Hepatic stellate cell (primary cell): ENCODE results near the gene AMH.
"Not testable (repeated sequence)": the region's sequence is repeated elsewhere in the genome, so short reads cannot be mapped to it uniquely, and the experiment has no call there.

Experiments
- DNase-seq: peaks from one replicate; pipeline ENCODE4 v3.0.0; 2011; ENCODE audit warnings: low spot score

The AMH gene

DNA sequence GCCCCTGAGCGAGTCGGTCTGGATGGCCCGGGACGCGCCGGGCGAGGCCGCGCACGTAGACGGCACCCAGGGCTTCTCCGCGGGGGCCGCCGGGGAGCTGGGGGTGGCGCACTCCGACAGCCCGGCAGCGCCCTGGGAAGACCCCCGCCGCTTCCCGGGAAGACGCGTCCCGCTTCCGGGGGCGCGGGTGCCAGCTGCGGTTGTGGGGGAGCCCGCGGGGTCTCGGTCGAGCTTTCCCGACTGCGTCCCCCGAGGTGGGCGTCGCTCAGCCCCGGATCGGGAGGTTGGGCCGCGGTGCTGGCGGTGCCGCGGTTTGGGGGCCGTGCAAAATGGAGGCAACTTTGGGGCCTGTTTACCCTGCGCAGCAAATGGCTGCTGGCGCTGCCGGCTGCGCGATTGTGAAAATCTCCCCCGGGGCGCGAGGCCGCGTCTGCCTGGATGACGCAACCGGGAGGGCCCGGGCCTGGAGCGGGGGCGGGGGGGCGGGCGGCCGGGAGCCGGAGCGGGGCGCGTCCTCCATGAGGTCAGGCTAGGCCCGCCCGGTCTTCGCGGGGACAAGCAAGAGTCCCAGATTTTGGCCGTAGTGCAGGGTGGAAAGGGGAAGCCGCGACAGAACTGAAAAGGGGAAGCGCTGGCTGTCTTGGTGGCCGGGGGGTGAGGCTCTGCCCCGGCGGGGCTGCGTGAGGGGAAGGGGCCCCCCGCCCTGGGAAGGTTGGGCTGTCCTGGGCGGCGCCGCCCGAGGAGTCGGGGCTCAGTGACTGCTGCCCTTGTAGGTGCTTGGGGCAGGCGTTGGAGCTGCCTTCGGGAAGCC lies 21.5 kb downstream of the AMH start:
- peak; percentile 96 for DNase-seq

DNA sequence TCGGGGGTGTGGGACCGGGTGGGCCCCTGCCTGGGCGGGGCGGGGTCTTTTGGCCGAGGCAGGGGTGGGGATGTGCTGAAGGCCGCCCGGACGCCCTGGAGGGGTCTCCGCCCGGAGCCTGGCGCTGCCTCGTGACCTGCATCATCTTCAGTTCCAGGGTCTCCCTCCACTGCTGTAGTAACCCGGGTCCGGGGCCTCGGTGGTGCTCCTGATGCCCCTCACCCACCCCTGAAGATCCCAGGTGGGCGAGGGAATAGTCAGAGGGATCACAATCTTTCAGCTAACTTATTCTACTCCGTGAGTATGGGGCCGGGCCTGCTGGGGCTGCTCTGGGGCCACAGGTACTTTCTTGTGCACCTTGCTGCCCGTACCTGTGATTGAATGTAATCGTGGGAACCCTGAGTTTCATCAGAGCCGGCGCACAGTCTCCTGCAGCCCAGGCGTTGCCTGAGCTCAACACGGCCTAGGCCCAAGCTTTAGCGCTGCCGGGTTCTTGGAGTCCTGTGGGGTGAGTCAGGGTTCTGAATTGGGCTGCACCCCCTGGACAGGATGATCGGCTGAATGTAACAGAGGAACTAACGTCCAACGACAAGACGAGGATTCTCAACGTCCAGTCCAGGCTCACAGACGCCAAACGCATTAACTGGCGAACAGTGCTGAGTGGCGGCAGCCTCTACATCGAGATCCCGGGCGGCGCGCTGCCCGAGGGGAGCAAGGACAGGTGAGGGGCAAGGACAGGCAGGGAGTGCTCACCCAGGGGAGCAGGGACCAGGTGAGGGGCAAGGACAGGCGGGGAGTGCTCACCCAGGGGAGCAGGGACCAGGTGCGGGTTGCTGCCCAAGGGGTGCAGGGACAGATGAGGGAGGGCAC lies 22.3 kb downstream of the AMH start:
- DNase-seq = peak; percentile 91

DNA sequence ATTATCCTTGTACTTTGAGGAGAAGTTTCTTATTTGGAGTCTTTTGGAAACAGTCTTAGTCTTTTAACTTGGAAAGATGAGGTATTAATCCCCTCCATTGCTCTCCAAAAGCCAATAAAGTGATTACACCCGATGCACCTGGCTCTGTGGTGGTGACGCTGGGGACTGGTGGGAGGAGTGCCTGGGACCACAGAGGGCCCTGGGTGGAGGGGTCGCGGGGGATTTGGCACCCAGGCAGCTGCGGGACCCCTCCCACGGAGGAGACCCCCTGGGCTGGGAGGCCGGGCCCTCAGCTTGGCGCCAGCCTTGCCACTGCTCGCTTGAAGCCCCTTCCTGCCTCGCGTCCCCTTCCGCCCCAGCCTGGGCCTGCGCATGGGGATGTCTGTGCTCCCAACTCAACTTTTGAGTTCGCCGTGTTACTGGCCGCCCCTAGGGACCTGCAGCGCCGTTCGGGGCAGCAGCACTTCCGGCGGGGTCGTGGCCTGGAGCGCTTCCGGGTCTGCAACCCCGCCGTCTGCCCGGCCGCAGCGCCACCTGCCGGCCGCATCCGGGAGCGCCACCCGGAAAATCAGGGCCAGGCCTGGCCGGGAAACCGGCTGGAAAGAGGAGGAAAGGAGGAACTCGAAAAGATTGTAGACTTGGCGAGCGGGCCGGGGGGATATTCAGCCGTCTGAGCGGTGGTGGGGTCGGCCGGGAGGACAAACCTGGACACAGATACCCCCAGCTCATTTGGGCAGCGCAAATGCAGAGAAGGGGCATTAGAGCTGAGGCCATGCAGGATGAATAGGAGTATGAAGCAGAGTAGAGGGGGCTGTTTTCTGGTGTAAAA lies 24.4 kb downstream of the AMH start:
- DNase-seq = peak; percentile 89

DNA sequence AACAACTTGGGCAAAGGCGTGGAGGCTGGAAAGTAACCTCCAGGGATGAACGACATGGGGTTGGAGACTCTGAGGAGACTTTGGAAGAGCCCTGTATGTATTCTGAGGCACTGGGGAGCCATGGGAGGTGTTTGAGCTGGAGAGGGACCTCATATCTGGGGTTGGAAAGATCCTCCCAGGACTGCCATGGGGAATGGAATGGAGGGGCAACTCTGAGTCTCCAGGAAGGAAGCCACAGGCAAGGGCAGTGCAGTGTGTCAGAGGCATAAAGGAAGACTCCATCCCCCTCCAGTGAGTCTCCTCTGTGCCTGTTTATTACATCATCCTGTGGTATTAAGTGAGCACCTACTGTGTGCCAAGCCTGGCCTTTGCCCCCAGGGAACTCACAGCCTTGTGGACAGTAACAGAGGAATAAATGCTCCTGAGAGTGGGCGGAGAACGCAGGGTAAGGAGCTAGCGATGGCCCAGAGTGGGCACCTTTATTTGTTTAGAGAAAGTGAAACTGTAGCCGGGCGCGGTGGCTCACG lies 25.1 kb downstream of the AMH start:
- DNase-seq = no peak

DNA sequence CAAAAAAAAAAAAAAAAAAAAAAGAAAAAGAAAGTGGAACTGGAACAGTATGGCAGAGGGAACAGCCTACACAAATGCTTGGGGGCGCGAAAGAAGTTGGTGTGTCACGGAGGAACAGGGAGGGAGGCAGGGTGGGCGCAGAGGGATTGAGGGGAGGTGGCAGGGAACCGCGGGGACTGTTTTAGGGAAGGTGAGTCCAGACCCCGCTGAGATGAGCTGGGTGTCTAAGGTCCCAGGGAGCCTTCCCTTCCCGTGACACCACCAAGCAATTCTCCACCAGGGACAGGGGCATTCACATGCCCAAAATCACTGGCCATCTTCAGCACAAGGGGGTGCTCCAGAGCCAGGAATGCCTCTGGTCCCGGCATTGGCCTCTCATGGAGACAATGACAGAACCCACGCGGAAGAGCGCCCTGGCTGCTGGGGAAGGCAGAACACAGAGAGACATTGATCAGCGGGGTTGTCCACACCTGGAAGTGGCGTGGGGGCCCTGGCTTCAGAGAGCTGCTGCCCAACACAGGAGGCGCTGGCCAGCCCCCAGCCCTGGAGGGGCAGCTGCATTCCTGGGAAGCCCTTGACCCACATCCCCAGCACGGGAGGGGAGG lies 25.9 kb downstream of the AMH start:
- DNase-seq = peak; percentile 86

DNA sequence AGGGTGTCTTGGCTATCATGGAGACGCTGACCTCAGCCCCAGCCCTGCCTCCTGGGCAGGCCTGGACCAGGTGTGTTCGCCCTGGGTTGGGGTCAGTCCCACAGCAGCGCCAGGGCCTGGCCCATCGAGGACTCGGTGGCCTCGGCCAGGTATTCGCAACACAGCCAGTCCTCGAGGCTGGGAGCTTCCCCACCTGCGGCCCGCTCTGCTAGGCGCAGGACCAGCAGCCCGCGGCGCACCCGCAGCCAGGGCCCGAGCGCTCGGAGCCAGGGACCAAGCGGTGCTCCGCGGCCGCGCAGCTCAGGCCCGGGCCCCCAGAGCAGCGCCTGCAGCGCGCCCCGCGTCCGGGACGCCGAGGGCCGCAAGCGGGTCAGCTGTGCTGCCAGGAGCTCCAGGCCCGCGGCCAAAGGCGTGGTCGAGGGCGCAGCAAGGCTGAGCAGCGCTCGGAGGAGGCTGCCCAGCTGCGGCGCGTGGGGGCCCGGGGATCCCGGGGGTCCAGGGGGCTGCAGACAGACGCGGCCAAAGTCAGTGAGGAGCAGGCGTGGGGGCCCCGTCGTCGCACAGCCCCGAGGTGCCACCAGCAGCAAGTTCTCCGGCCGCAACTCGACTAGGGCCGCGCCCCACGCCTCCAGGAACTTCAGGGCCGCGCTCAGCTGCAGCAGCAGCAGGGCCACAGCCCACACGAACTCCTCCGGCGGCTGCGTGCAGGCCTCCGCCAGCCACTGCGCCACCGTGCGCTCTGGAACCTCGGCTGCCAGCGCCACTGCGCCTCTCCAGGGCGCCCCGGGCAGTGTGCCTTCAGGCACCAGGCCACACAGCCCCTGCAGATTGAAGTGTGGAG lies 26.7 kb downstream of the AMH start:
- DNase-seq = no peak

DNA sequence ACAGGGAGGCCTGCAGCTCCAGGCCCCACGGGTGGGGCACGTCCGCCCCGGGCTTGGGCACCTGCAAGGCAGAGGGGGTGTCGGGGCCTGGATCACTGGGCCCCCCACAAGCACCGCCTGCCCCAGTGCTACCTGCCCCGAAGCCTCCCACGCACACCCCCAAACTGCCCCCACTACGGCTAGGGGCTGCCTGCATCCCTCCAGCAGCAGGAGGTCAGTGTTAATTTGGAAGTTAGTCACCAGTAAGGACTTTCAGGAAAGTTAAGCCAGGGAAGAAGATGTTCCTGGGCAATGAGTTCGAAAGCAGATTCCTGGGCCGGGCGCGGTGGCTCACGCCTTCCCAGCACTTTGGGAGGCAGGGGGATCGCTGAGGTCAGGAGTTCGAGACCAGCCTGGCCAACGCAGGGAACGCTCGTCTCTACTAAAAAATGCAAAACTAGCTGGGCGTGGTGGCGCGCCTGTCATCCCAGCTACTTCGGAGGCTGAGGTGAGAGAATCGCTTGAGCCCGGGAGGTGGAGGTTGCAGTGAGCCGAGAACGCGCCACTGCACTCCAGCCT lies 27.4 kb downstream of the AMH start:
- no peak for DNase-seq

DNA sequence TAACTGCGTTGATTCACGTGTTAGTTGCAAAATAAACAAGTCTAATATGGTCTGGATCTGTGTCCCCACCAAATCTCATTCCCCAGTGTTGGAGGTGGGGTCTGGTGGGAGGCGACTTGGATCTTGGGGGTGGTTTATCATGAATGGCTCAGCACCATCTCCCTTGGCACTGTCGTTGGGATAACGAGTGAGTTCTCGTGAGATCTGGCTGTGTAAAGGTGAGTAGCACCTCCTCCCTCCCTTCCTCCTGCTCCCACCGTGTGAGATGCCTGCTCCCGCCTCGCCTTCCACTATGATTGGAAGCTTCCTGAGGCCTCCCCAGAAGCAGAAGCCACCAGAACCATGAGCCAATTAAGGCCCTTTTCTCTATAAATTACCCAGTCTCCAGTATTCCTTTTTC lies 28.0 kb downstream of the AMH start:
- DNase-seq = no peak

DNA sequence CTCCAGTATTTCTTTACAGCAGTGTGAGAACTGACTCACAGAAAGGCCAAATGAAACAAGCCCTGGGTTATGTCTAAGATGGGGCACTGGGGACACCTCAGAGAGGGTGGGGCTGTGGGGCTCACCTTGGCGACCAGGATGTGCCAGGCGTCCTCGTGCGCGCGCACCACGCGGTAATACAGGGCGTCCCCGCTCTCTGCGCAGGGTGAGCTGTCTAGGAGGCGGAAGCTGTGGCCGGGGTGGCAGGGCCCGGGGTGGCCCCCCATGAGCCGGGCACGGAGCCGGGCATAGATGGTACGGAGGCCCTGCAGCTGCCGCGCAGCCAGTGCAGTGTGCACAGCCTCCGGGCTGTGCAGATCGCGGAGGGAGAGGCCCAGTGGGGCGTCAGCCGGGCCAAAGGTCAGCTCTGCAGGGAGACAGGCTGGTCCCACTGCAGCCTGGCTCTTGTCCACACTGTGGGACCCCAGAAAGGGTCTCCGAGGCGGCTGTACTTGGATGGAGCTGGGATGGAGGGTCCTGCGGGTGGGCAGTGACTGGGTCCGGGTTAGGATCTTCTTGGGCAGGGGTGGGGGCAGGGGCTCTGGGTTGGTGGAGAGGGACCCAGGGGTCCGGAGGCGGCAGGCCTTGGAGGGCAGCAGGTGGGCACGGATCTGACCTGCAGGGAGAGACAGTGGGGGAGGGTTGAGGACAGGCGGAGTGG lies 29.5 kb downstream of the AMH start:
- no peak for DNase-seq

DNA sequence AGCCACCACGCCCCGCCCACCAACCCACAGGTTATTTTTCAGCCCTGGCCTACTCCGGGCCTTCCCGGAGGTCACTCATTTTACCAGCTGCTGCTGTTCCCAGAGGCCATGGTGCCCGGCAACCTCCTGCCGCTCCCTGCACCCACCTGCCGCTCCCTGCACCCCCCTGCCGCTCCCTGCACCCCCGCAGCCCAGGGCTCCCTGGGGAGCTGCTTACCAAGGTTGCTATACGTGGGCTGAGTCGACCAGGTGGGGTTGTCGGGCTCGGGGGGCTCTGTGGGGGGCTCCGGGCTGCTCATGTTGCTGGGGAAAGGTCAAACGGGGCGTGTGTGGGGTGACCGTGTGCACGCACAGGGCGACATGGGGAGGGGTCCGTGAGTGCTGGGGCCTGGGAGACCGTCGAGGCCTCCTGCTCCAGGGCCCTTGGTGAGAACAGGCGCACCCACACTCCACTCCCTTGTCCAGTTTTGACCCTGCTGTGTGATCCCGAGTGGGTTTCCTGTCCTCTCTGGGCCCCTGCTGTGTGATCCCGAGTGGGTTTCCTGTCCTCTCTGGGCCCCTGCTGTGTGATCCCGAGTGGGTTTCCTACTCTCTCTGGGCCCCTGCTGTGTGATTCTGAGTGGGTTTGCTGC lies 31.6 kb downstream of the AMH start:
- no peak for DNase-seq

DNA sequence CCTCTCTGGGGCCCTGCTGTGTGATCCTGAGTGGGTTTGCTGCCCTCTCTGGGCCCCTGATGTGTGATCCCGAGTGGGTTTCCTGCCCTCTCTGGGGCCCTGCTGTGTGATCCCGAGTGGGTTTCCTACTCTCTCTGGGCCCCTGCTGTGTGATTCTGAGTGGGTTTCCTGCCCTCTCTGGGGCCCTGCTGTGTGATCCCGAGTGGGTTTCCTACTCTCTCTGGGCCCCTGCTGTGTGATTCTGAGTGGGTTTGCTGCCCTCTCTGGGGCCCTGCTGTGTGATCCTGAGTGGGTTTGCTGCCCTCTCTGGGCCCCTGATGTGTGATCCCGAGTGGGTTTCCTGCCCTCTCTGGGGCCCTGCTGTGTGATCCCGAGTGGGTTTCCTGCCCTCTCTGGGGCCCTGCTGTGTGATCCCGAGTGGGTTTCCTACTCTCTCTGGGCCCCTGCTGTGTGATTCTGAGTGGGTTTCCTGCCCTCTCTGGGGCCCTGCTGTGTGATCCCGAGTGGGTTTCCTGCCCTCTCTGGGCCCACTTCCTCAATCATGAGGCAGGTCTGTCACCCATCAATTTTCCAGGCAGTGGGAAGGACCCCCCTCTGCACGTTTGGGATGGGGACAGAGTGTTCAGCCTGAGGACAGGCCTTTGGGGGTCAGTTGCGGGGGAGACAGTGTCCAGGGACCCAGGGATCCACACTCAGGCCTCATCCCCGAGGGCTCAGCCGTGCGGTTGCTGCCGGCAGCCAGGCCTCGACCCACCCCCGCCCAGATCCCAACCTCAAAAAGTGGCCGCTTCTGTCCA lies 32.3 kb downstream of the AMH start:
- DNase-seq = not testable (repeated sequence)

DNA sequence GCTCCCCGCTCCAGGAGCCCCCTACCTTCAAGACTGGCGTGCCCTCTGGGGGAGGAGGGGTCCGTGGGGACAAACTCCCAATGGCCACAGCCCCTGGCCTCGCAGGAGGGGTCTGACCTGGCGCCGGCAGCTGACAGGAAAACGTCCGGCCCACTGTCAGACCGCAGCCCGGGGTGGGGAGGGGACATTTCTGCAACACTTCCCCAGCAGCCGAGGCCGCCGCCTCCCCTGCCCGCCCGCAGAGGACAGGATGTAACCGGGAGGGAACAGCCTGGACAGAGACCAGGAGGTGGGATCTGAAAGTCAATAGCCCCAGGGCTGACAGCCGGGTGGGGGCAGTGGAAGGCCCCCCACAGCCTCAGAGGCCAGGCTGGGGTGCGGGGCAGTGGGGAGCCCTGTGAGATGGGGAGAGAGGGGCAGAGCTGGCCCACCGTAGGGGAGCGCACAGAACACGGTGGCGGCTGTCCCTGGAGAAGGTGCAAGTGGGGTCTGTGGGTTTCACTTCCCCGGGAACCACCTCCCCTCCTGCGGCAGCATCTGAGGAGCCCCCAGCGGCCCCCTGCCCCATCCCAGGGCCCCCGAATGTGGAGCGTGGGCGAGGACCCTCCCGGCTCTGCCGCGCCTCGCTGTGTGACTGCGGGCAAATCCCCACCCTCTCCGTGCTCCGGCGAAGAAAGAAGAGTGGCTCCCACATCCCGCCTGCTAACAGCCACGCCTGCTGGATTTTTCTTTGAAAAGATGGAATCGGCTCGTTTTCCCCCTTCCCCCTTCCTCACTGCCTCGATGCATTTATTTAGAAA lies 33.1 kb downstream of the AMH start, which contains the start of gene PEAK3:
Gene PEAK3 (minus strand): TSS at position 114 of the 800 bp plus-strand sequence. CDS start 1,244 bp downstream, outside the sequence.
- DNase-seq = peak; percentile 74

DNA sequence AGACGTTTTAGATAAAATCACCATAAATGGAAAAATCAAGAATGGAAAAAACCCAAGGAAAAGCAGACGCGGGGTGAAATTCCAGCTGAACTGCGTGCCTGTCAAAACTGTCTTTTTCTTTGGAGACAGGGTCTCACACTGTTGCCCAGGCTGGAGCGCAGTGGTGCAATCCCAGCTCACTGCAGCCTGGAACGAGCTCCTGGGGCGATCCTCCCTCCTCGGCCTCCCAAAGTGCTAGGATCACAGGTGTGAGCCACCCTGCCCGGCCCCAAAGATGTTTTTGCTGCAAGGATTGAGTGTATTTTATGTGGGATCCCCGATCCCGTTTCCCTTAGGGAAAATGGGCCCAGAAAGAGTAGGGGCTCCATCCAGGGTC lies 33.7 kb downstream of the AMH start:
- DNase-seq = no peak

DNA sequence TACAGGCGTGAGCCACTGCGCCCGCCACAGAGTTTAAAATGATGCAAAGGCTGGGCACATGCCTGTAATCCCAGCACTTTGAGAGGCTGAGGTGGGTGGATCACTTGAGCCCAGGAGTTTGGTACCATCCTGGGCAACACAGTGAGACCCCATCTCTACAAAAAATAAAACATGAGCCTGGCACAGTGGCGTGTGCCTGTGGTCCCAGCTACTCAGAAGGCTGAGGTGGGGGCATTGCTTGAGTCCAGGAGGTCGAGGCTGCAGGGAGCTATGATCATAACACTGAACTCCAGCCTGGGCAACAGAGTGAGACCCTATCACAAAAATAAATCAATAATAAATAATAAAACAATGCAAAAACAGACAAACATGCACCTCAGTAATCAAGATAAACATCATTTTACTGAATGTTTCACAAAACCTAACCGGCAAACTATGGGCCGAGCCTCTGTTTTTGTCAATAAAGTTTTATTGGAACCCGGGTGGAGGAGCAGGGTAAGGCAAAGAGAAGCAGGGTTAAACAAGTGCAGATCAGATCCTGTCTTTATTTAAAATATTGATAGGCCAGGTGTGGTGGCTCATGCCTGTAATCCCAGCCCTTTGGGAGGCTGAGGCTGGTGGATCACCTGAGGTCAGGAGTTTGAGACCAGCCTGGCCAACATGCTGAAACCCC lies 34.8 kb downstream of the AMH start:
- no peak for DNase-seq

DNA sequence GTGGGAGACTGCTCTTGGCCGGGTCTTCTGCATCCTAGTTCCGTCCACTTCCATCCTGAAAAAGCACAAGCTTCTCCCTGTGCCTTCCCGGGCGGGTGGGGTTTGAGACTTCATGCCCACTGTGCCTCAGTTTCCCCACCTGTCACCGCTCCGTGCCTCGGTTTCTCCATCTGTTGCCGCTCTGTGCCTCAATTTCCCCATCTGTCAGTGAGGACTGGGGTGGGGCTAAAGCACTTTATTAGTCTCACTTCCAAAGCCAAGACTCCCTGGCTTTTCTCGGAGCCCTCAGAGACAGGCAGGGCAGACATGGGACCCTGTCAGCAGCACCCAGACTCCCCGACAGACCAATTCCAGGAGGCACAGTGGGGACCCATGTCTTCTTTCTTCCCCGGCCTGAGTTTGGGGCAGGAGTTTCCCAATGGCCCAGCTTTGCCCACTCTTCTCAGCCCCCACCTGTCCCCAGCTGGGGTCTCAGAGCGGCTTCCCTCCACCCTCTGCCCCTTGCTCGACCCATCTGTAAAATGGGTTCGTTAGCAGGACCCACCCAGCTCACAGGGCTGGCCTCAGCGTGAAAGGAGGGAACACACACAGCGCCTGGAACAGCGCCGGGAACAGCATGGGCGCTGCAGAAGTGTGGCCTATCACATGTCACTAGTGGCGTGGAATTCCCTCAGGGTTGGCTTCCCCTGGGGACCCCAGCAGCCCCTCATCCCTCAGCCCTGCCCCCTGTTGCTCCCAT lies 37.4 kb downstream of the AMH start:
- no peak for DNase-seq
